ENCODE results near the gene DGKB.
"Not testable (repeated sequence)": the region's sequence is repeated elsewhere in the genome, so short reads cannot be mapped to it uniquely, and the experiment has no call there.

DGKB gene

DNA sequence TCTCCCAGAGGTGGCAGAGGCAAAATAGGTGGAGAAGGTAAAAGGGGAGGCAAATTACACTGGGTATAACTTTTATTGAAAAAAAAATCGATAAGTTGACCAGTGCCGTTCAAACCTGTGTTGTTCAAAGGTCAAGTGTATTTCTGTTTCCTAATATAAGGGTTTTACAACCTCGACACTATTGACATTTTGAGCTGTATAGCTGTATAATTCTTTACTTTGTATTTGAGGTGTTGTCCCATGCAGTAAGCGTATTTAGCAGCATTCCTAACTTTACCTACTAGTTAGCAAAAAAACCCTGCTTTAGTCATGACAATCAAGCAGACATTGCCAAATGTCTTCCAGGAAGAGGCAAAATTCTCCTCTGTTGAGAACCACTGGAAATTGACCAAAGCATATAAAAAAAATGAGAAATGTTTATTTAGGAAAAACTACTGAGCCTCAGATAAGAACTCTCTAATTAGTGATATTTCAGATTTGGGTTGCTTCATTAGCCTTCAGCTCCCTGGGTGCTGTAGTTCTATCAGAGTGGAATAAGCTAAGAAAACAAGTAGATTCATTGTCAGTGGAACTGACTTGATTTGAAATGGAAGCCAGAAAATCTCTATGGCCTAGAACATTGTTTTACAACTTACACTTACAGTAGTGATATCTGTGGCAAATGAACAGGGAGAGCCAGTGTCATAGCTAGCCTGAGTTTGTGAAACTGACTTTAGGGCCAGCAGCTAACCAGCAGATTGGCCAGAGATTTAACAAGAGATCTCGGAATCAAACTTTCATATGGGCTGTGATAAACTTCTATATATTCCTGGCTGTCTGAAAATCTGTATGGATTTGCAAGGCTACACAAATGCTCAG, 331.6 kb downstream of the DGKB start:
- DNase-seq, result no peak

DNA sequence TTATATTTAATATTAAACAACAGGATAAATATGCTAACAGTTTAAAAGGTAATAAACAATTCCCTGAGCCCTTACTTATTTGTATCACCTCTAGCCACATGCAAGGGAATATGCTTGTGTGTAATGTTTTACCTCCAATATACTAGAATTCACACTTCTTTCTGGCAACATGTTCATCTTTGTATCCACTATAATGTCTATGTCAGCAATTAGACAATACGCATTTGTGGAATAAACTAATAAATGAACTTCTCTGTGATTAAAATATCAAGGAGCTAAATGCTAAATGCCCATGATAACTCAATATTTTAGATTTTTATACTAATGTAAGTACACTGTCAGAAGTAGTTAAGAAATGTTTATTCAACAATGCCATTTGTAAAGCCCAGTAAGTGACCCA, 350.5 kb downstream of the DGKB start:
- no peak for DNase-seq

GRCh38 chr7:14551310-14551709, 351.2 kb downstream of the DGKB start:
- DNase-seq, result no peak

GRCh38 chr7:14542624-14543023, 359.9 kb downstream of the DGKB start:
- DNase-seq, result no peak

- DNase-seq, result peak; percentile 1
Measured at GRCh38 chr7:14521183-14521582, 381.4 kb downstream of the DGKB start.

GRCh38 chr7:14510268-14510667, 392.3 kb downstream of the DGKB start:
- no peak for DNase-seq

- DNase-seq, result no peak
Measured at GRCh38 chr7:14507617-14508016, 394.9 kb downstream of the DGKB start.

GRCh38 chr7:14505906-14506305, 396.6 kb downstream of the DGKB start:
- DNase-seq, result no peak

DNA sequence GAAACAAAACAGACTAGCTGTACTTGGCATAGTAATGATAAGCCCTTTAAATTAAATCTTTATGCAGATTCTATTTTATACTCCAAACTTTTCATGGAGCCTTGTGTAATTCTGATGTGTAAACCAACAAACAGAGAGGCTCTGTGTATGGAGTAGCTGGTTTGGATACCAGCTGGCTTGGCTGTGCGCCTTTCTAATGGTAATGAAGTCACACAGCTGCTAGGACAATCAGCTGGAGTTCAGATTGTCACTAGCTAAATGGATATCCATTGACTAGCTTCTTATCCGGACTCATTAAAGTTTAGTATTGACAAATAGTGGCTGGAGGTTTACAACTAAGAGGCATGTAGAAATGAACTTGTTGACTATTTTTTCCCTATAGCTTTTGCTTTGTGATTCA, 398.4 kb downstream of the DGKB start:
- DNase-seq, result no peak

DNA sequence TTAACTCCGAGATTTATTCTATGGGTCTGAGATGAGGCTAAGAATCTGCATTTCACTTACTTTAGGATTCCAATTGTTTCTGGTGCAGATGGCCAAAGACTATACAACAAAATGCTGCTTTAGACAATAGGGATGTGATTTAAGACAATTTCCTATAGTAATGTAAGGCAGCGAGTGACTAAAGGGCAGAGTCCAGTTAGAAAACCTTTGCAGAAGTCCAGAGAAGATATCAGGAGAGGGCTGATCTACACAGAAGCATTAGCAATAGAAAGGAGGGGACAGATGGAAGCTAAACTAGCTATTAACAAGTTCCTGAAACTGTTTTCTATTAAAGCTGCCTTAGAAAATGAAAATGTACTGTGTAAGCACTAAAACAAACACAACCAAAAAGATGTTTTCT, 398.9 kb downstream of the DGKB start:
- DNase-seq, result no peak

DNA sequence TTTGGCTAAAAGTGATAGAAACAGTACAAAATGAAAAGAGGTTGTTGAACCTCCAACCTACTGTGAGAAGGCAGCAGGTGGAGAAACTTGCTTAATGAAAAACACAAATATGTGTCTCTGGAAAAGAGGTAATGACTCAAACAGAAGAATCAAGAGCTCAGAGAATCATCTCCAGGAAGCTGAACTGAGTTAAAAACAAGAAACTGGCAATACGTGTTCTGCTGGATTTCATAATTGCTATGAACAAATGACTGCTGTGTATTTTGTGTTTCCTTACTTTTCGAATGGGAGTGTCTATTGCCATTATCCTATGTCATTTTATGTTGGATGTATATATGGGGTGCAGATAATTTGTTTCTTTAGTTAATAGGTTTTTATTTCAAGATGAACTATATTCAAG, 401.1 kb downstream of the DGKB start:
- no peak for DNase-seq

- no peak for DNase-seq
Measured at GRCh38 chr7:14497390-14497789, 405.2 kb downstream of the DGKB start.

GRCh38 chr7:14495633-14496032, 406.9 kb downstream of the DGKB start:
- no peak for DNase-seq

DNA sequence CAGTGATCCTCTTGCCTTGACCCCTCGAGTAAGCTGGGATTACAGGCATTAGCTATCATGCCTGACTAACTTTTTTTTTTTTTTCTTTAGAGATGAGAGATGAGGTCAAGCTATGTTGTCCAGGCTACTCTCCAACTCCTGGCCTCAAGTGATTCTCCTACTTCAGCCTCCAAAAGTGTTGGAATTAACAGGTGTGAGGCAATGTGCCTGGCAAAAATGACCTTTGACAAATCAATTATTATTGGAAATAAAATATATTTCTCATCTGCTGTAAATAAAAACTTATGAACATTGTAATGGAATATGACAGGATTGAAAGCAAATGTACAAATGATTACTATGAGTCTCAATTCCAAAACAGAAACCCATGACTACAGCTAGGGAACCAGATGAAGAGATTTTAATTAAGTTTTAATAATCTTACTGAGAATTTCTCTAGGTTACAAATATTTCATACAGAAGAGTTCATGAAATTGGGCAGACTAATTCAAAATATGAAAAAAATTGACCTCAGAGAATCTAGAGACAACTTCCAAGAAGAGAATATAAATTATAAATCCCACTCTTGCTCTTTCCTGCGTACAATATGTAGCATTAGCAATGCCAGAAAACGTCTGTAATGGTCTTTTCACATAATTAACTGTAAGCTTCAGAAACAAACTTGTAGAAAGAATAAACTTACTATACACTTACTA, 414.7 kb downstream of the DGKB start:
- DNase-seq, result no peak

DNA sequence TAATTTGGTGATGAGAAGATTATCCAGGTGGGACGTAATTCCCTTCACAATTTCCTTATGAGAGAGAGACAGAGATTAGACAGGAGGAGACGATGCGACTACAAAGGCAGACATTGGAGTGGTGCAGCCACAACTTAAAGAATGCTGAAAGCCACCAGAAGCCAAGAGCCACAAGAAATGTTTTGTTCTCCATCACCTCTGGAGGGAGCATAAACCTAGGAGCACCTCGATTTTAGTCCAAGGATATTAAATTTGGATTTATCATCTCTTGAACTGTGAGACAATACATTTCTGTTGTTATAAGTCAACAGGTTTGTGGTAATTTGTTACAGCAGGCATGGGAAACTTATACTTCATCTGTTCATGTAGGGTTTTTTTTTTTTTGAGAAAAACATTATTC, 418.9 kb downstream of the DGKB start:
- DNase-seq, result no peak

- DNase-seq, result no peak
Measured at GRCh38 chr7:14480281-14480680, 422.3 kb downstream of the DGKB start.

DNA sequence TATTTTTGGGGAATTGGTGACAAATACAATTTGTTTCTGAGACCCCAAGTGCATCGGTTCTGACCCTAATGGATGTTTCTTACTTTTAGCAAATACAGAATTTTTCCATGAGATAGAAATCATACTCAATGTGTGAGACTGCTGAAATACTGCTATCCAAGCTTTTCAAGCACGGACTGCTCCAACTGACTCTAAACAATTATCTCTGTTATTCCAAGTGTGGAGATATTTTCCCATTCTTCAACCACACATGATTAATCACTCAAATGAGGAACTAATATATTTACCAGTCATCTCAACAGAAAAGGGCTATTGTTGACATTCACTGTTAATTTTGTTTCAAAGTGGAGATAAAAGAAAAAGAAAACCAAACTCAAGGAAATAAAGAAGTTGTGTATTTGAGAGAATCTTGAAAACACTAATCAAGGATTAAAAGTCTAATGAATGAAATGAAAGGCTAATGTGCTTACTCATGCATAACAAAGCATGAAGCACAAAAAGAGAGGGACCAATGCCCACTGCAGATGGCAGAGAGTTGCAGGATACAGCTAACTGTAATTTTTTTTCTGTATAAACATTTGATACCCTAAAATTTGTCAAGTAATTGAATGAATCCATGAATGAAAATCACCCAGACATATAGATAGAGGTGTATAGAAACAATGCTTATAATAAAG, 423.6 kb downstream of the DGKB start:
- no peak for DNase-seq

DNA sequence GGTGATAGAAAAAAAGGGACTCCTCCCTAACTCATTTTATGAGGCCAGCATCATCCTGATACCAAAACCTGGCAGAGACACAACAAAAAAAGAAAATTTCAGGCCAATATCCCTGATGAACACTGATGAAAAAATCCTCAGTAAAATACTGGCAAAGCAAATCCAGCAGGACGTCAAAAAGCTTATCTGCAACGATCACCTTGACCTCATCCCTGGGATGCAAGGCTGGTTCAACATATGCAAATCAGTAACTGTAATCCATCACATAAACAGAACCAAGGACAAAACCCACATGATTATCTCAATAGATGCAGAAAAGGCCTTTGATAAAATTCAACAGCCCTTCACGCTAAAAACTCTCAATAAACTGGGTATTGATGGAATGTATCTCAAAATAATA, 440.8 kb downstream of the DGKB start:
- not testable (repeated sequence) for DNase-seq

DNA sequence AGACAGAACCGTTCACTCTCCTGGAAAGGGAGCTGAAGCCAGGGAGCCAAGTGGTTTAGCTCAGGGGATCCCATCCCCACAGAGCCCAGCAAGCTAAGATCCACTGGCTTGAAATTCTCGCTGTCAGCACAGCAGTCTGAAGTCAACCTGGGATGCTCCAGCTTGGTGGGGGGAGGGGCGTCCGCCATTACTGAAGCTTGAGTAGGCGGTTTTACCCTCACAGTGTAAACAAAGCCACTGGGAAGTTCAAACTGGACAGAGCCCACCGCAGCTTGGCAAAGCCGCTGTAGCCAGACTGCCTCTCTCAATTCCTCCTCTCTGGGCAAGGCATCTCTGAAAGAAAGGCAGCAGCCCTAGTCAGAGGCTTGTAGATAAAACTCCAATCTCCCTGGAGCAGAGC, 443.7 kb downstream of the DGKB start:
- not testable (repeated sequence) for DNase-seq

GRCh38 chr7:14457568-14458453, 444.7 kb downstream of the DGKB start:
- peak; percentile 58 for DNase-seq

- DNase-seq, result no peak
Measured at GRCh38 chr7:14449291-14449690, 453.3 kb downstream of the DGKB start.

DNA sequence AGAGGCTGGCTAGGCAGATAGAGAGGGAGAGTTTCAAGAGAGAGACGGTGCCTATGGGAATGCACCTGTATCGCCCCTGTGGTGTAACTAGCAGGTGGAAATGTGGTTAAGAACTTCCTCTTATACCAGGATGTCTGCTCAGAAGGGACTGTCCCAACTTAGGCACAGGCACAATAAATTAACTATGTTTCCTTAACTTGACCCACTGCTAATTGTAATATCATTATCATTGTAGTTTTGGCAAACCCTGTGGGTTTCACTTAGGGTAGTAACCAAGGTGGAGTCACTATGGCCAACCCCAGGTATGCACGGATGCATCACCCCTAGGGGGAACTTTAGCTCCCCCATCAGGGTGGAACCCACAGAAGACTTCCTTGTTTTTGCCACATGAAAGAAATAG, 455.7 kb downstream of the DGKB start:
- no peak for DNase-seq

DNA sequence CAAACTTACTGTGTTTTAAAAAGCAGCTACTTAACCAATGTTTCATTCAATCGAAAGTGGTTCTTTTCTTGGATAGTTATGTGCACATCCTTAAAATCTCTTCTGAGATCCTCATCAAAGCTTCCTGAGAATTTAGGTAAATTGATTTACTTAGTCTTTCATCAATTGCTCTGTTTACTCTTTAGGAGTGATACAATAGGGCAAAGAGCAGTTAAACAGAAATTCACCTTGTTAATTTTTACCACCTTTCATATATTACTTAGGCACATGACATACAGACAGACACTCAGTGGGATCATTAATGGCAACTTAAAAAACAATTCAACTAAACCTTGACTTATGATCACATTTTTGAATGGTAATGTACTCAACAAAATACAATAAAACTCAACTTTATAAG, 456.3 kb downstream of the DGKB start:
- DNase-seq, result no peak

Data from activated CD4-positive, alpha-beta T cell treated with anti-CD3 and anti-CD28 coated beads, Interleukin-2, Interleukin-6, amounts not matched to agents 100 ng/mL and 50 ng/mL, durations not matched to agents 16 hours and 8 hours (primary cell).